ENCODE data around the gene GLRX3.

GLRX3 gene

DNA sequence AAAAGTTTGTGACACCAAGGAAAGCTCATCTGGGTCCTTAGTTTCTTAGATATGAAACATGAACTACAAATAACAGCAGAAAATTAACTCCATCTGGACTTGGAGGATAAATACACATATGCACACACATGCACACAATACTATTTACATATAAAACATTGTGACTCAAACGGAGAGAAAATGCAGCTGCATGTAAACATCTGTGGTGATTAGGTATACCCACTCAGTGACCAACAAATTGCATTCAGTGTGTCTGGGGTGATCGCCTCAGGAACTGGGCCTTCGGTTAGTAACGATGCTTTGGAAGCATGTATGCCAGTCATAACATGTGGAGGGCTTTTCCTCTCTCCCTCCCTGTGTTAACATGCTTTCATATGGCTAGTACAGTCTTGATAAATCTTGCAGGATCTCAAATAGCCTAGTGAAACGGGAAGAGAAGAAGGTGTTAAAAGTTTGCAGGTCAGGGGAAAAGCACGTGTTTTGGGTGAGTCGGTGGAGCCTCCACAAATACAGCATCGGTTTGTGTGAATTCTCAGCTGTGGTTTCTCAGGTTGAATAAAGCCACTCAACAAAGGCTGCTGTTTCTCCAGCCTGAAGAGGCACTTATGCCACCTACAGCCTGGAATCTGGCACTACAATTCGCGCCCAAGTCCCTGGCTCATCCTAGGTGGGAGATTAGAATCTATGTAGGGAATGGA, 8.7 kb upstream of the GLRX3 start:
- TF ChIP-seq CTCF (IDR thresholded peaks at IDR 0.05; ENCODE audit: control insufficient read depth, extremely low read depth, insufficient read depth) = peak; percentile 93
- no peak overlapping the region for H3K4me3 ChIP-seq (ENCODE audit: low read depth, low read length)
- DNase-seq (ENCODE audit: low read depth) = peak; percentile 77

DNA sequence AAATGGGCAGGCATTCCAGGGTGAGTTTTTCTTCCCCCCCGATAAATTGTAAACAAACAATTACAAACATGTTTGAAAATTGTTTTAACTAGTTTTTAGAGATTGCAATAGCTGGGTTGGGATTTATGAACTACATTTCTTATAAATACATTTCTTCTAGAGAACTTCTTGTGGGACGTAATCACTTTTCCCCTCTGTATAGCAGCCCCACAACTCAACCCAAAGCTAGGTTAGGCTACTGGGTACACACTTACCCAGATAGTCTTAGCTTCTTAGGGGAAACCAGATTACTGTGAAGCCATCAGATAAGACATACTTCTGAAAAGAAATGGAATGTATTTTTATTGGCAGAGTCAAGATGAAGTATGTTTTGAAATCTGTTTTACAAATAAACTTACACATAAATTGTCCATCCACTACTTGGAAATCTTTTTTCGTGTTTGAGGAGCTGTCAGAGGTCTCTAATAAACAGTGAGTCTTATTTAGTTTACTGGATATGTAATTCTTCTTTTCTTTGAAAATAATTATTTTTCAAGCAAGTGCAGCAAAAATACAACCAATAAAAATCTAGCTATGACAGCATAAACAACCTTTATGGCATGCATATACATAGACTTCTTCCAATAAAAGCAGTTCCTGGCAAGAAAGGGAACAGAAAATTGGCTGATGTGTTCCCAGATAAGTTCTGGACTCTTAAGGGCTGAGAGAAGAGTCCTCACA, 8.0 kb upstream of the GLRX3 start:
- no peak for DNase-seq (ENCODE audit: low read depth)
- TF ChIP-seq CTCF (IDR thresholded peaks at IDR 0.05; ENCODE audit: control insufficient read depth, extremely low read depth, insufficient read depth) = no peak
- H3K4me3 ChIP-seq (ENCODE audit: low read depth, low read length) = no peak overlapping the region

GRCh38 chr10:130128922-130129321, 7.3 kb upstream of the GLRX3 start:
- no peak for TF ChIP-seq CTCF (IDR thresholded peaks at IDR 0.05; ENCODE audit: control insufficient read depth, extremely low read depth, insufficient read depth)
- no peak for DNase-seq (ENCODE audit: low read depth)
- no peak overlapping the region for H3K4me3 ChIP-seq (ENCODE audit: low read depth, low read length)

GRCh38 chr10:130135676-130136225, 440 bp upstream of the GLRX3 start:
- TF ChIP-seq CTCF (IDR thresholded peaks at IDR 0.05; ENCODE audit: control insufficient read depth, extremely low read depth, insufficient read depth) = no peak
- H3K4me3 ChIP-seq (ENCODE audit: low read depth, low read length) = peak overlapping the region; percentile 71
- no peak for DNase-seq (ENCODE audit: low read depth)

DNA sequence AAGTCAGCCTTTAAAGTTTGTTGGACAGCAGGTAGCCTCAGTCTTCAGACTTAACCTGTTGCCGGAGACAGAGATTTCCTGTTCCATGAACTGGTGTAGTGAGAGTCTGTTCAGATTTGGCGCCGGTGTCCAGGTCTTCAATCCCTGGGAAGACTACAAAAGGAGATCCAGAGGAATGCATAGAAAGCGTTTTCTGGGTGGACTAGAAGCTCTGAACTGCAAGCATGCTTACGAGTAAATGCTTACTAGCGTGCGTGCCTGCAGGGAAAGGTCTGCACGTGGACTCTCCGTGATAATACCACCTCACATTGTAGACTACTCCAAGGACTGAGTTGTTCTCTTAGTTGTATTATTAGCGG, 878 bp downstream of the GLRX3 start:
- peak overlapping the region; percentile 71 for H3K4me3 ChIP-seq (ENCODE audit: low read depth, low read length)
- TF ChIP-seq CTCF (IDR thresholded peaks at IDR 0.05; ENCODE audit: control insufficient read depth, extremely low read depth, insufficient read depth) = no peak
- peak; percentile 7 for DNase-seq (ENCODE audit: low read depth)

GRCh38 chr10:130137659-130138478, 1.7 kb downstream of the GLRX3 start:
- peak overlapping the region; percentile 71 for H3K4me3 ChIP-seq (ENCODE audit: low read depth, low read length)
- no peak for TF ChIP-seq CTCF (IDR thresholded peaks at IDR 0.05; ENCODE audit: control insufficient read depth, extremely low read depth, insufficient read depth)
- no peak for DNase-seq (ENCODE audit: low read depth)
